ENCODE results near the gene PKHD1. TPM values are rescaled to one million over a fixed set of nuclear protein-coding genes. Genes with fewer than 3 reads are reported as not detected.

Gene PKHD1
- total RNA-seq, 4 donors from 2014 or later, result 0.09 to 0.83 (median 0.29) TPM; not detected in 1

- Histone ChIP-seq H3K36me3 (no peaks in the 10 kb centered on the region), H3K27me3 (no peaks in the 10 kb centered on the region), H3K4me3 (no peak overlapping the region), H3K27ac (no peak overlapping the region), H3K4me1 (no peaks in the 10 kb centered on the region), H3K9me3 (no peaks in the 10 kb centered on the region)
- DNase-seq, result no peak
- no peak for TF ChIP-seq CTCF (IDR thresholded peaks at IDR 0.05)
- TF ChIP-seq POLR2A (IDR thresholded peaks at IDR 0.05), result no peak
- intact Hi-C loops (cut with DNase I; ENCODE audit: low total_unique reads), result no loop called here
These were observed 299.3 kb downstream of the PKHD1 start for GRCh38 chr6:51788121-51788520.

- no peaks in the 10 kb centered on the region for H3K36me3 ChIP-seq
- intact Hi-C loops (cut with DNase I; ENCODE audit: low total_unique reads), result no loop called here
- no peak overlapping the region for H3K4me3 ChIP-seq
- no peak overlapping the region for H3K27ac ChIP-seq
- TF ChIP-seq CTCF (IDR thresholded peaks at IDR 0.05) (no peak), POLR2A (IDR thresholded peaks at IDR 0.05) (no peak)
- no peaks in the 10 kb centered on the region for H3K4me1 ChIP-seq
- H3K9me3 ChIP-seq, result no peaks in the 10 kb centered on the region
- H3K27me3 ChIP-seq, result no peaks in the 10 kb centered on the region
- no peak for DNase-seq
These were observed 308.7 kb downstream of the PKHD1 start for GRCh38 chr6:51778666-51779065.

- TF ChIP-seq CTCF (IDR thresholded peaks at IDR 0.05) (no peak), POLR2A (IDR thresholded peaks at IDR 0.05) (no peak)
- H3K4me3 ChIP-seq, result no peak overlapping the region
- H3K36me3 ChIP-seq, result no peaks in the 10 kb centered on the region
- DNase-seq, result no peak
- H3K4me1 ChIP-seq, result no peaks in the 10 kb centered on the region
- H3K27ac ChIP-seq, result no peak overlapping the region
- no peaks in the 10 kb centered on the region for H3K9me3 ChIP-seq
- intact Hi-C loops (cut with DNase I; ENCODE audit: low total_unique reads), result no loop called here
- H3K27me3 ChIP-seq, result no peaks in the 10 kb centered on the region
These were observed 309.8 kb downstream of the PKHD1 start for GRCh38 chr6:51777618-51778017.

GRCh38 chr6:51775942-51776860 is 311.2 kb downstream of the PKHD1 start:
- Histone ChIP-seq H3K9me3 (no peaks in the 10 kb centered on the region), H3K27me3 (no peaks in the 10 kb centered on the region), H3K4me3 (no peak overlapping the region), H3K36me3 (no peaks in the 10 kb centered on the region), H3K4me1 (no peaks in the 10 kb centered on the region), H3K27ac (no peak overlapping the region)
- TF ChIP-seq POLR2A (IDR thresholded peaks at IDR 0.05) (no peak), CTCF (IDR thresholded peaks at IDR 0.05) (no peak)
- DNase-seq, result no peak
- intact Hi-C loops (cut with DNase I; ENCODE audit: low total_unique reads), result no loop called here

GRCh38 chr6:51768087-51768486 is 319.3 kb downstream of the PKHD1 start:
- no peak for DNase-seq
- H3K4me3 ChIP-seq, result no peak overlapping the region
- H3K9me3 ChIP-seq, result no peaks in the 10 kb centered on the region
- H3K4me1 ChIP-seq, result no peaks in the 10 kb centered on the region
- H3K27me3 ChIP-seq, result no peaks in the 10 kb centered on the region
- TF ChIP-seq CTCF (IDR thresholded peaks at IDR 0.05), result no peak
- TF ChIP-seq POLR2A (IDR thresholded peaks at IDR 0.05), result no peak
- no peaks in the 10 kb centered on the region for H3K36me3 ChIP-seq
- H3K27ac ChIP-seq, result no peak overlapping the region
- intact Hi-C loops (cut with DNase I; ENCODE audit: low total_unique reads), result no loop called here

All from uterus (tissue), 4 donors.